NB4 (cell line): ENCODE data around the gene CELA1.
A peak's percentile ranks its signal among the peaks of the same experiment; 100 is the strongest.

Experiments
- DNase-seq: peaks from one replicate; pipeline ENCODE4 v3.0.0; 2010; ENCODE audit warnings: low read depth
- H3K4me3 ChIP-seq: one replicate; pipeline ENCODE4 v1.5.1; 2011; ENCODE audit warnings: mild to moderate bottlenecking, low read depth, low read length, moderate library complexity
- MAX ChIP-seq: IDR thresholded peaks from 2 replicates; pipeline ENCODE4 v1.6.1; 2011; ENCODE audit warnings: low read depth, low read length
- MYC ChIP-seq: IDR thresholded peaks from 2 replicates; pipeline ENCODE4 v1.6.1; 2011; ENCODE audit warnings: low read depth, low read length
- POLR2A ChIP-seq: IDR thresholded peaks from 2 replicates; pipeline ENCODE4 v1.6.1; 2011; ENCODE audit warnings: mild to moderate bottlenecking; ENCODE audit not compliant: insufficient read length; ENCODE audit errors: extremely low read depth
- TF ChIP-seq, protein P1 (sequence below): IDR thresholded peaks from one replicate; pipeline ENCODE4 v1.5.1; 2012; ENCODE audit warnings: low read depth, low read length

The CELA1 gene

DNA sequence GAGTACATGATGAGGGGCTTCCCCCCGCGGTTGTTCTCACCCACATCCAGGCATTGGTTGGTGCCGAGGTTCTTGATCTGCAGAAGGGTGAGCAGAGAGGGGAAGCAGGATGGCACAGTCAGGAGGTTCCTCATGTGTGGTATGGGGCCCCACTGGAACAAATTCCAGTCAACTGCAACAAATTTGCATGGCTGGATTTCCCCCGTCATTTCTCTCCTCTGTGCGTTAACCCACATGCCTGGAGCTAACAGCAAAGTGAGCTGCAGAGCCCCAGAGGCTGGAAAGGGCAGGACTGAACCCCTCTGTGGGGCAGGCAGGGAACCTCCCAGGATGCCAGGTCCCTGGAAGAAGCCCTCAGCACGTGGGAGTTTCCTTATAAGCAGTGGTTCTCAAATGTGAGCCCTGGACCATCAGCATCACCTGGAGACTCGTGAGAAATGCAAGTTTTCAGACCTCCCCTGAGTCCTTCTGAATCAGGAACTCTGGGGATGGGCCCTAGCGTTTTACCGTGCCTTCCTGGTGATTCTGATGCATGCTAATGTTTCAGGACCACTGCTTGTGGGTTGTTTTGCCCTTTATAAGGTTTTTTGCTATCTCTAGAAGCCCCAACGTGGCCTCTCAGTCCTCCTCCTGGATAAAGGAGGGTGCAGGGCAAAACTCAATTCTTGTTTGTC is 11.0 kb upstream of the CELA1 start:
- TF ChIP-seq MYC (no peak), MAX (no peak), POLR2A (no peak)
- TF ChIP-seq, protein P1, sequence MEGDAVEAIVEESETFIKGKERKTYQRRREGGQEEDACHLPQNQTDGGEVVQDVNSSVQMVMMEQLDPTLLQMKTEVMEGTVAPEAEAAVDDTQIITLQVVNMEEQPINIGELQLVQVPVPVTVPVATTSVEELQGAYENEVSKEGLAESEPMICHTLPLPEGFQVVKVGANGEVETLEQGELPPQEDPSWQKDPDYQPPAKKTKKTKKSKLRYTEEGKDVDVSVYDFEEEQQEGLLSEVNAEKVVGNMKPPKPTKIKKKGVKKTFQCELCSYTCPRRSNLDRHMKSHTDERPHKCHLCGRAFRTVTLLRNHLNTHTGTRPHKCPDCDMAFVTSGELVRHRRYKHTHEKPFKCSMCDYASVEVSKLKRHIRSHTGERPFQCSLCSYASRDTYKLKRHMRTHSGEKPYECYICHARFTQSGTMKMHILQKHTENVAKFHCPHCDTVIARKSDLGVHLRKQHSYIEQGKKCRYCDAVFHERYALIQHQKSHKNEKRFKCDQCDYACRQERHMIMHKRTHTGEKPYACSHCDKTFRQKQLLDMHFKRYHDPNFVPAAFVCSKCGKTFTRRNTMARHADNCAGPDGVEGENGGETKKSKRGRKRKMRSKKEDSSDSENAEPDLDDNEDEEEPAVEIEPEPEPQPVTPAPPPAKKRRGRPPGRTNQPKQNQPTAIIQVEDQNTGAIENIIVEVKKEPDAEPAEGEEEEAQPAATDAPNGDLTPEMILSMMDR = no peak
- no peak for DNase-seq
- no peak overlapping the region for H3K4me3 ChIP-seq

DNA sequence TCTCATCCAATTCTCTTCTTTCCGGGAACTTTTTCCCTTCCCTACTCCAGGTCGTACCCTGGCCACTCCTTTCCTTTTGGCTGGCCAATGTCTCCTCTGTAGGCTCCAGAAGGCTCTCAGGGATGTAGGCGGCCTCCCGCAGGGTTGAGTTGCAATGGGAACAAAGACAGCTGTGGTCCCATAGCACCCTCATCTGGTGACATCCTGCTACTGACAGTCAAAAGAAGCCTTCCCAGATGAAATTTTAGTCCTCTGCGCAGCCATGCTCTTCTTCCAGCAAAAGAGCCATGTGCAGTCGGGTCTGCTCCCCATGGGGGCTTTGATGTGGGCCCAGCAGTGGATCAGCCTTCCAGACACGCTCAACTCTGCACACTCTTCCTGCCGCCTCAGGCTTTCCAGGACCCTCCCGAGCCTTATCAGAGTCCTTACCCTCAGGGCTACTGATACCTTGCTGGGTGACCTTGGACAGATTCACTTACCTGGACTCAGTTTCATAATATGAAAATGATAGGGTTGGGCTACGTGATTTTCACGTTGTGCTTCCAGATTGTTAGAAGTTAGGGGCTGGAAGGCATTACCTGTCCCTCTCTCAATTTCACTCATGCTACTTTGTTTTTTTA is 5.5 kb upstream of the CELA1 start:
- DNase-seq = peak; percentile 78
- no peak overlapping the region for H3K4me3 ChIP-seq
- TF ChIP-seq MYC (peak; percentile 36; the same call in 1 of the 2 replicates), MAX (no peak; the same call in 1 of the 2 replicates)
- TF ChIP-seq, protein P1 = peak; percentile 96

DNA sequence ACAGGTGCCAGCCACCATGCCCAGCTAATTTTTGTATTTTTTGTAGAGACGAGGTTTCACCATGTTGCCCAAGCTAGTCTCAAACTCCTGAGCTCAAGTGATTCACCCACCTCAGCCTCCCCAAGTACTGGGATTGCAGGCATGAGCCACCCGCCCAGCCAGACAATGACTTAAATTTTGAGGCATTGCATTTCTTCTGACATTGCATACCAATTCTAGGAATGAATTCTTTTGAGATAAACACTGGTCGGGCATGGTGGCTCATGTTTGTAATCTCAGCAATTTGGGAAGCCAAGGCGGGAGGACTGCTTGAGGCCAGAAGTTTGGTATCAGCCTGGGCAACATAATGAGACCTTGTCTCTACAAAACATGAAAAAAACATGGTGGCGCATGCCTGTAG is 2.5 kb upstream of the CELA1 start:
- H3K4me3 ChIP-seq = no peak overlapping the region
- DNase-seq = no peak
- TF ChIP-seq MAX = no peak
- TF ChIP-seq MYC = no peak
- no peak for TF ChIP-seq POLR2A
- TF ChIP-seq, protein P1 = no peak

DNA sequence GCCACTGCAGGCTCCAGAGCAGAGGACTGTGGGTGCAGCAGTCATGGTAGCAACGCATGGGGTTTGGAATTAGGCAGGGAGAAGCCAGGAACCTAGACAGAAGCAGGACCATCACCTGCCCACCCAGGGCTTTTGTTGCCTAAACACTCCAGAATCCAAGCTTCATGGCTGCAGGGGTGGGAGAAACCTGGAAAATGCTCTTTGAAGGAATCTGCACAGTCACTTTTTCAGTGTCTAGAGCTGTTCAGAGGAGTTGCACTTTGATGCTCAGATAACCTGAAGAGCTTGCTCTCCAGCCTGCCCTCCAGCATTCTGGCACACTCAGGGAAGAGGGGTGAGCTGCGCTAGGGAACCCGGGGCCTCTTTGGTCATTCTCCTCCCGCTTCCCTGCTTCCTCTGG is 1.6 kb upstream of the CELA1 start:
- no peak overlapping the region for H3K4me3 ChIP-seq
- DNase-seq = no peak
- TF ChIP-seq MAX = no peak
- no peak for TF ChIP-seq MYC
- TF ChIP-seq, protein P1 = no peak
- TF ChIP-seq POLR2A = no peak

DNA sequence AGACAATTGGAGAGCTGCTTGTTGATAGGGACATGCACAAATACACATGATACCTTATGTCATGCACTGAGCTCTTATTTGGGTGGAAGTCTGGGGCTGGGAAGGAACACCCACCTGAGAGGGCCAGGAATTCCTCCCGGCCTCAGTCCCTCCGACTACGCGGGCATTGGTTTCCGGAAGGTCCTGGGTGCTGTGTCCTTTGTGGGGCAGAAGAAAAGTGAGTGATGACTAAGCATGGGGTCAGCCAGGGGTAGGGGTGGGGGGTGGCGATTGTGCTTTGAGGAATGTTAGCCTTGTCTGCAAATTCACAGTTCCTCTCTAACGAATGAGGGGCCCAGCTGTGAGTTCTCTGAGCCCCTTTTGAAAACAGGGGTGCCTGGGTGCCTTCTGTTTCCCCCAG is 798 bp downstream of the CELA1 start:
- no peak for DNase-seq
- TF ChIP-seq MAX (no peak), POLR2A (no peak), MYC (no peak)
- TF ChIP-seq, protein P1 = no peak
- H3K4me3 ChIP-seq = no peak overlapping the region
